ENCODE results near the gene NPFF. TPM values are rescaled to one million over a fixed set of nuclear protein-coding genes. Genes with fewer than 3 reads are reported as not detected.

Gene NPFF
- total and polyA plus RNA-seq, 2 of the 13 experiments (the other 11 are each of a cell fraction or from before 2014, with no cell fraction given) = not detected

DNA sequence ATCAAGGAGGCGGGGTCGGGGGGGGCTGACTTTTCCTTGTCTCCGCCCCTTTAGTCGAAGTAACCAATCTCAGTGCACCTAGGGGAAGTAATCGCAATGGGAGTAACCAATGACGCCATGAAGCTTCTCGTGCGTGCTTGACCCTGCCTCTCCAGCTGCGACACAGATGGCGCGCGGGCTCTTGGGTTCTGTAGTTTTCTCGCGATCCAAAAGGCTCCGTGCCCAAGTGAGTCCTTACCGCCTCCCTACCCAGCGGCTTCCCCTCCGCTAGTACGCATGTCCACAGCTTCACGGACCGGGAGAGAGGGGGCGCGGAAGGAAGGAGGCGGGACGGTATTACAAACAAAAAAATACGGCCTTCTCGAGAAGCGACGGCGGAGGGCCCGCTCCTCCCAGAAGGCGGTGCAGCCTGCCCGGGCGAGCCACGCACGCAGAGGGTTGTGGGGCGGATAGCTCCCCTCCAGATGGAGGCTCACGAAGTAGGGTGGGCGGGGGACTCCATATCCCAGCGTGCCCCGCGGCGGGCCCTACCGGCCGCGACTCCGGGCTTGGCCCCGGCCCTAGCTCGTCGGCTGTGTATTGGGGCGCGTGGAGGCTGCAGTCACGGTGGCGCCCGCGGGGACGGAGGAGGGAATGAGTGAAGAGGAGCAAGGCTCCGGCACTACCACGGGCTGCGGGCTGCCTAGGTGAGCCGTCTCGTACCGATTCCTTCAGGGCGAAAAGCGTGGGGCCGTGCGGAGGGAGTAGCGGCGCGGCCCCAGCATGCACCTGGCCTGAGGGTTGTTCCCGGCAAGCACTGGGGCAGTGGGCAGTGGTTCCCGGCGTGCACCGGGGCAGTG, 6.3 kb downstream of the NPFF start, which contains the start of gene TARBP2 (continued):
- TF ChIP-seq, protein P1, sequence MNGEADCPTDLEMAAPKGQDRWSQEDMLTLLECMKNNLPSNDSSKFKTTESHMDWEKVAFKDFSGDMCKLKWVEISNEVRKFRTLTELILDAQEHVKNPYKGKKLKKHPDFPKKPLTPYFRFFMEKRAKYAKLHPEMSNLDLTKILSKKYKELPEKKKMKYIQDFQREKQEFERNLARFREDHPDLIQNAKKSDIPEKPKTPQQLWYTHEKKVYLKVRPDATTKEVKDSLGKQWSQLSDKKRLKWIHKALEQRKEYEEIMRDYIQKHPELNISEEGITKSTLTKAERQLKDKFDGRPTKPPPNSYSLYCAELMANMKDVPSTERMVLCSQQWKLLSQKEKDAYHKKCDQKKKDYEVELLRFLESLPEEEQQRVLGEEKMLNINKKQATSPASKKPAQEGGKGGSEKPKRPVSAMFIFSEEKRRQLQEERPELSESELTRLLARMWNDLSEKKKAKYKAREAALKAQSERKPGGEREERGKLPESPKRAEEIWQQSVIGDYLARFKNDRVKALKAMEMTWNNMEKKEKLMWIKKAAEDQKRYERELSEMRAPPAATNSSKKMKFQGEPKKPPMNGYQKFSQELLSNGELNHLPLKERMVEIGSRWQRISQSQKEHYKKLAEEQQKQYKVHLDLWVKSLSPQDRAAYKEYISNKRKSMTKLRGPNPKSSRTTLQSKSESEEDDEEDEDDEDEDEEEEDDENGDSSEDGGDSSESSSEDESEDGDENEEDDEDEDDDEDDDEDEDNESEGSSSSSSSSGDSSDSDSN (CRISPR knock-in tag; IDR thresholded peaks at IDR 0.05) = peak; percentile 44; the same call in 1 of the 2 replicates
- TF ChIP-seq ZNF737 (CRISPR knock-in tag; IDR thresholded peaks at IDR 0.05; ENCODE audit: borderline replicate concordance) (no peak), ZNF530 (CRISPR knock-in tag; IDR thresholded peaks at IDR 0.05; ENCODE audit: low read depth) (no peak), ZSCAN29 (CRISPR knock-in tag; conservative IDR thresholded peaks at IDR 0.05) (no peak), MTA3 (CRISPR knock-in tag; IDR thresholded peaks at IDR 0.05) (no peak), GABPB1 (CRISPR knock-in tag; IDR thresholded peaks at IDR 0.05) (peak; percentile 90), MAFK (conservative IDR thresholded peaks at IDR 0.05 in 1 of 2, IDR thresholded peaks at IDR 0.05 in 1 of 2; ENCODE audit: low read length in 2 of 2) (no peak), FOSL2 (CRISPR knock-in tag; IDR thresholded peaks at IDR 0.05) (no peak; the same call in 1 of the 2 replicates), ZNF577 (CRISPR knock-in tag; IDR thresholded peaks at IDR 0.05; ENCODE audit: borderline replicate concordance, low read depth) (no peak), ZNF850 (CRISPR knock-in tag; conservative IDR thresholded peaks at IDR 0.05) (no peak), RELA (CRISPR knock-in tag; IDR thresholded peaks at IDR 0.05) (no peak), HNRNPUL1 (IDR thresholded peaks at IDR 0.05; ENCODE audit: low read depth, low read length) (no peak), U2AF1 (optimal IDR thresholded peaks at IDR 0.05; ENCODE audit: low read depth, low read length) (no peak), RXRB (CRISPR knock-in tag; IDR thresholded peaks at IDR 0.05; ENCODE audit: borderline replicate concordance) (peak; percentile 37; the same call in 1 of the 2 replicates), ATRX (CRISPR knock-in tag; IDR thresholded peaks at IDR 0.05; ENCODE audit: borderline replicate concordance) (no peak), ZSCAN21 (CRISPR knock-in tag; IDR thresholded peaks at IDR 0.05; ENCODE audit: borderline replicate concordance) (no peak; the same call in 1 of the 2 replicates), KAT2B (IDR thresholded peaks at IDR 0.05; ENCODE audit: borderline replicate concordance, low read depth, low read length) (no peak), AKAP8 (CRISPR knock-in tag; IDR thresholded peaks at IDR 0.05) (0 out of 2 replicates have a peak, but pooled peaks have one; percentile 29), NFE2L2 (IDR thresholded peaks at IDR 0.05; ENCODE audit: low read length) (no peak), ZNF629 (CRISPR knock-in tag; conservative IDR thresholded peaks at IDR 0.05) (0 out of 2 replicates have a peak, but pooled peaks have one; percentile 34), ZBTB3 (CRISPR knock-in tag; IDR thresholded peaks at IDR 0.05; ENCODE audit: borderline replicate concordance, low read depth) (no peak), RAD51 (IDR thresholded peaks at IDR 0.05; ENCODE audit: borderline replicate concordance) (no peak), ZBTB7B (CRISPR knock-in tag; IDR thresholded peaks at IDR 0.05) (peak; percentile 16; the same call in 1 of the 2 replicates), ZNF251 (CRISPR knock-in tag; IDR thresholded peaks at IDR 0.05) (no peak)
- TF ChIP-seq, protein P2, sequence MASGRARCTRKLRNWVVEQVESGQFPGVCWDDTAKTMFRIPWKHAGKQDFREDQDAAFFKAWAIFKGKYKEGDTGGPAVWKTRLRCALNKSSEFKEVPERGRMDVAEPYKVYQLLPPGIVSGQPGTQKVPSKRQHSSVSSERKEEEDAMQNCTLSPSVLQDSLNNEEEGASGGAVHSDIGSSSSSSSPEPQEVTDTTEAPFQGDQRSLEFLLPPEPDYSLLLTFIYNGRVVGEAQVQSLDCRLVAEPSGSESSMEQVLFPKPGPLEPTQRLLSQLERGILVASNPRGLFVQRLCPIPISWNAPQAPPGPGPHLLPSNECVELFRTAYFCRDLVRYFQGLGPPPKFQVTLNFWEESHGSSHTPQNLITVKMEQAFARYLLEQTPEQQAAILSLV (CRISPR knock-in tag; IDR thresholded peaks at IDR 0.05; ENCODE audit: borderline replicate concordance) = peak; percentile 84; the same call in 1 of the 2 replicates
